ENCODE results near the gene PPP6R2.

The PPP6R2 gene

GRCh38 chr22:50487290-50488005, 144.3 kb downstream of the PPP6R2 start:
- H3K4me3 ChIP-seq (ENCODE audit: low read depth, low read length) = no peak overlapping the region

DNA sequence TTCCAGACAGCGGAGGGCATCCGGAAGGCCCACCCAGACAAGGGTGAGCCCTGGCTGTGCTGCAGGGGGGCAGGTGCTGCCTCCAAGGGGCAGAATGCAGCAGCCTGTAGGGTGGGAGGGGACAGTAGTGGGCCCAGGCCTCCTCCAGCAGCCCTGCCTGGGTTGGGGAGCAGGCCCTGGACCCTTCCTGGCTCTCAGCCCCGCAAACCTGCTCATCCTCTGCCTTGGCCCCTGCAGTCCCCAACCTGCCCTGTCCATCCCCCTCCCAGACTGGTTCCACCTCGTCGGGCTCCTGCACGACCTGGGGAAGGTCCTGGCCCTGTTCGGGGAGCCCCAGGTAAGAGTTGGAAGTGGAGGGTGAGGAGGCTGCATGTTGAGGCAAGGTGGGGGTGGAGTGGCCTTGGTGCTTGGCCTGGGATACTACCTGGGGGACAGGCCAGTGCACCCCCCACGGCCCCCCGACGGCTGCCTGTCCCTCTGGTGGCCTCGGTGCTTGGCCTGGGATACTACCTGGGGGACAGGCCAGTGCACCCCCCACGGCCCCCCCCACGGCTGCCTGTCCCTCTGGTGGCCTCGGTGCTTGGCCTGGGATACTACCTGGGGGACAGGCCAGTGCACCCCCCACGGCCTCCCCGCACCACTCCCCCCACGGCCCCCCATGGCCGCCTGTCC, 145.0 kb downstream of the PPP6R2 start:
- no peak for DNase-seq (ENCODE audit: low read depth)
- no peak overlapping the region for H3K4me3 ChIP-seq (ENCODE audit: low read depth, low read length)
- TF ChIP-seq, protein P1, sequence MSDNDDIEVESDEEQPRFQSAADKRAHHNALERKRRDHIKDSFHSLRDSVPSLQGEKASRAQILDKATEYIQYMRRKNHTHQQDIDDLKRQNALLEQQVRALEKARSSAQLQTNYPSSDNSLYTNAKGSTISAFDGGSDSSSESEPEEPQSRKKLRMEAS (IDR thresholded peaks at IDR 0.05; ENCODE audit: low read depth, low read length) = no peak
- TF ChIP-seq POLR2A (IDR thresholded peaks at IDR 0.05; ENCODE audit: extremely low read depth, insufficient read length) (no peak), MYC (IDR thresholded peaks at IDR 0.05; ENCODE audit: low read depth, low read length) (no peak)
- TF ChIP-seq, protein P2, sequence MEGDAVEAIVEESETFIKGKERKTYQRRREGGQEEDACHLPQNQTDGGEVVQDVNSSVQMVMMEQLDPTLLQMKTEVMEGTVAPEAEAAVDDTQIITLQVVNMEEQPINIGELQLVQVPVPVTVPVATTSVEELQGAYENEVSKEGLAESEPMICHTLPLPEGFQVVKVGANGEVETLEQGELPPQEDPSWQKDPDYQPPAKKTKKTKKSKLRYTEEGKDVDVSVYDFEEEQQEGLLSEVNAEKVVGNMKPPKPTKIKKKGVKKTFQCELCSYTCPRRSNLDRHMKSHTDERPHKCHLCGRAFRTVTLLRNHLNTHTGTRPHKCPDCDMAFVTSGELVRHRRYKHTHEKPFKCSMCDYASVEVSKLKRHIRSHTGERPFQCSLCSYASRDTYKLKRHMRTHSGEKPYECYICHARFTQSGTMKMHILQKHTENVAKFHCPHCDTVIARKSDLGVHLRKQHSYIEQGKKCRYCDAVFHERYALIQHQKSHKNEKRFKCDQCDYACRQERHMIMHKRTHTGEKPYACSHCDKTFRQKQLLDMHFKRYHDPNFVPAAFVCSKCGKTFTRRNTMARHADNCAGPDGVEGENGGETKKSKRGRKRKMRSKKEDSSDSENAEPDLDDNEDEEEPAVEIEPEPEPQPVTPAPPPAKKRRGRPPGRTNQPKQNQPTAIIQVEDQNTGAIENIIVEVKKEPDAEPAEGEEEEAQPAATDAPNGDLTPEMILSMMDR (IDR thresholded peaks at IDR 0.05; ENCODE audit: low read depth, low read length) = no peak

More at GRCh38 chr22:50487290-50488005, 144.3 kb downstream of the PPP6R2 start:
- no peak for DNase-seq (ENCODE audit: low read depth)
- TF ChIP-seq, protein P2 (IDR thresholded peaks at IDR 0.05; ENCODE audit: low read depth, low read length) = no peak
- TF ChIP-seq POLR2A (IDR thresholded peaks at IDR 0.05; ENCODE audit: extremely low read depth, insufficient read length) = no peak

- DNase-seq (ENCODE audit: low read depth) = no peak
- H3K4me3 ChIP-seq (ENCODE audit: low read depth, low read length) = no peak overlapping the region
- TF ChIP-seq MYC (IDR thresholded peaks at IDR 0.05; ENCODE audit: low read depth, low read length) (no peak), POLR2A (IDR thresholded peaks at IDR 0.05; ENCODE audit: extremely low read depth, insufficient read length) (no peak)
- TF ChIP-seq, protein P1 (IDR thresholded peaks at IDR 0.05; ENCODE audit: low read depth, low read length) = no peak
- TF ChIP-seq, protein P2 (IDR thresholded peaks at IDR 0.05; ENCODE audit: low read depth, low read length) = no peak
These were observed 145.8 kb downstream of the PPP6R2 start for GRCh38 chr22:50488886-50489285.

- DNase-seq (ENCODE audit: low read depth) = no peak
- H3K4me3 ChIP-seq (ENCODE audit: low read depth, low read length) = no peak overlapping the region
- TF ChIP-seq, protein P1 (IDR thresholded peaks at IDR 0.05; ENCODE audit: low read depth, low read length) = no peak
- TF ChIP-seq, protein P2 (IDR thresholded peaks at IDR 0.05; ENCODE audit: low read depth, low read length) = no peak
- TF ChIP-seq POLR2A (IDR thresholded peaks at IDR 0.05; ENCODE audit: extremely low read depth, insufficient read length) = no peak
- TF ChIP-seq MYC (IDR thresholded peaks at IDR 0.05; ENCODE audit: low read depth, low read length) = no peak
These were observed 146.5 kb downstream of the PPP6R2 start for GRCh38 chr22:50489363-50490243.

DNA sequence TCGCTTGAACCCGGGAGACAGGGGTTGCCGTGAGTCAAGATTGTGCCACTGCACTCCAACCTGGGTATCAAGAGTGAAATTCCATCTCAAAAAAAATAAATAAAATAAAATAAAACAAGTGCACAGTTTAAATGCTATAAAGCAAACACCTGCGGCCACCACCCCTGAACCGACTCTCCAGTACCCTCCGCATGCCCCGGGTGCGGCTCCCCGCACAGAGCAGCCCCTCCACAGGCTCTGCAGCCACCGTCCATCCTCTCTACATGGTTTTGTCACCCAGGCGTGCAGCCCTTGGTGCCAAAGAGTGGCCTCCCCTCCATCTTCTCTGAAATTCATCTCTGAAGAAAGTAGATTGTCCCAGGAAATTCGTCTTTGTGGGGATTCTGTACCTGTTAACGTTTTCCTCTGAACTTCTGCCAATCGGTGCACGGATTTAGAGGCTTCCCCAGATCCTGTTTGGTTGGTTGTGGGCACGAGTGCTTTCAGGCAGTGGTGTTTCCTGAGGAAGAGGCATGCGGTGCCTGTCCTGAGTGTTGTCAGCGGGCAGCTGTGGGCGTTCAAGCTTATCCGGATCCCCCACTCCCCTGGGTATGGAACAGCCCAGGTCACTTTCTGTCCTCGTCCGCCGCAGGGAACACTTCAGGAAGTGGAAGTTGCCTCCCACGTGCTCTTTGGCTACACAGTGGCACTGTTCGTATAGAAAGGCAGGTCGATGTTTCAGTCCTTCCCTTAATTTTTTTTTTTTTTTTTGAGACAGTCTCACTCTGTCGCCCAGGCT, 147.6 kb downstream of the PPP6R2 start:
- peak; percentile 86 for DNase-seq (ENCODE audit: low read depth)
- TF ChIP-seq, protein P1 (IDR thresholded peaks at IDR 0.05; ENCODE audit: low read depth, low read length) = peak; percentile 86
- no peak for TF ChIP-seq POLR2A (IDR thresholded peaks at IDR 0.05; ENCODE audit: extremely low read depth, insufficient read length)
- no peak overlapping the region for H3K4me3 ChIP-seq (ENCODE audit: low read depth, low read length)

Measured in NB4 (cell line).